HepG2 (cell line): ENCODE data around the gene BLID. TPM values are rescaled to one million over a fixed set of nuclear protein-coding genes. Genes with fewer than 3 reads are reported as not detected.

Source experiments
- ATAC-seq: fragments of 200-7000 bp; cut with Tn5 transposase; 3 replicates; pipeline ENCODE4 v1.9.1; 2020; ENCODE audit warnings: mild to moderate bottlenecking, moderate library complexity
- BruUV-seq: library from RNA; stranded (reverse); fragments of 400-500 nt; replicated peaks from 2 replicates; lab custom pipeline; 2021; lab: Mats Ljungman, UMichigan
- CTCF ChIA-PET: fragments of 300-600 bp; formaldehyde crosslinking; extraction: SDS; loops from one replicate; lab custom pipeline; 2021; ENCODE audit warnings: low total read pairs, inconsistent platforms, low intra/inter-chr PET ratio; lab: Yijun Ruan, JAX
- POLR2A ChIA-PET: fragments of 350-600 bp; sonication (Branson Sonifier 250); formaldehyde crosslinking; loops from one replicate; lab custom pipeline; 2020; ENCODE audit warnings: antibody characterized with exemption, inconsistent platforms; lab: Yijun Ruan, JAX
- DNase-seq: peaks from one replicate; pipeline ENCODE4 v3.0.0-alpha.2; 2015; ENCODE audit warnings: low spot score
- FAIRE-seq: peaks from 3 replicates; lab custom pipeline; 2011; peaks lifted over from hg19 to GRCh38; lab: Jason Lieb, UNC
- H2AFZ ChIP-seq: one replicate; pipeline ENCODE4 v1.6.1; 2011; ENCODE audit warnings: low read length, inconsistent platforms
- H3K27ac ChIP-seq: fragments of 300-600 bp; 3 replicates; pipeline ENCODE4 v1.8.0; 2011; ENCODE audit warnings: mixed run types, mild to moderate bottlenecking, mixed read lengths, low read length, inconsistent platforms; ENCODE audit not compliant: insufficient read depth; ENCODE audit errors: extremely low read length
- H3K27me3 ChIP-seq, 2 experiments: fragments of 200-600 bp in 1 of 2; 2 replicates in 1 of 2; 3 replicates in 1 of 2; pipeline versions ENCODE4 v1.6.0 to v1.8.0; 2011; ENCODE audit warnings: low read length in 2 of 2, mild to moderate bottlenecking in 2 of 2, moderate library complexity in 2 of 2, inconsistent platforms in 1 of 2; ENCODE audit not compliant: insufficient read depth in 2 of 2, control insufficient read depth in 1 of 2
- H3K36me3 ChIP-seq, 2 experiments: fragments of 200-600 bp in 1 of 2; replicated peaks in 1 of 2; 2 replicates in 1 of 2; 3 replicates in 1 of 2; pipeline versions ENCODE4 v1.5.1 to v1.8.0; 2011; ENCODE audit warnings: low read length in 2 of 2, inconsistent platforms in 1 of 2; ENCODE audit not compliant: insufficient read depth in 2 of 2, control insufficient read depth in 1 of 2
- H3K4me1 ChIP-seq: 2 replicates; pipeline ENCODE4 v1.5.1; 2012; ENCODE audit warnings: low read length, inconsistent platforms; ENCODE audit not compliant: insufficient read depth
- H3K4me2 ChIP-seq: 2 replicates; pipeline ENCODE4 v1.6.0; 2011; ENCODE audit warnings: low read depth, low read length, inconsistent platforms
- H3K4me3 ChIP-seq, 3 experiments: fragments of 200-600 bp in 1 of 3; sonication (generic), shearing (Covaris generic) in 1 of 3; replicated peaks in 1 of 3; 2 replicates each; pipeline ENCODE4 v1.5.1; 2011 to 2016; ENCODE audit warnings: low read length in 3 of 3, inconsistent platforms in 2 of 3, low read depth in 2 of 3, mild to moderate bottlenecking in 2 of 3, control low read depth in 1 of 3, mixed read lengths in 1 of 3; ENCODE audit not compliant: insufficient read depth in 1 of 3
- H3K79me2 ChIP-seq: one replicate; pipeline ENCODE4 v1.6.1; 2011; ENCODE audit warnings: low read length, inconsistent platforms; ENCODE audit not compliant: insufficient read depth
- H3K9ac ChIP-seq: 2 replicates; pipeline ENCODE4 v1.6.0; 2011; ENCODE audit warnings: mild to moderate bottlenecking, low read depth, low read length, inconsistent platforms; ENCODE audit not compliant: insufficient read depth
- H3K9me3 ChIP-seq: 2 replicates; pipeline ENCODE4 v1.5.1; 2012; ENCODE audit warnings: mild to moderate bottlenecking, low read length
- H4K20me1 ChIP-seq: 2 replicates; pipeline ENCODE4 v1.6.0; 2011; ENCODE audit warnings: inconsistent platforms, mild to moderate bottlenecking, low read length, moderate library complexity; ENCODE audit not compliant: insufficient read depth
- CEBPZ ChIP-seq: IDR thresholded peaks from 2 replicates; pipeline ENCODE4 v1.6.1; 2012; ENCODE audit warnings: low read length, improper control_type of control experiment
- CREB1 ChIP-seq, 2 experiments: fragments of 450-650 bp in 1 of 2; IDR thresholded peaks; 2 replicates each; pipeline ENCODE4 v1.6.1; 2016 to 2017; ENCODE audit warnings: control low read depth in 1 of 2, mild to moderate bottlenecking in 1 of 2, missing compliant biosample characterization in 1 of 2, missing genetic modification characterization in 1 of 2
- DNMT1 ChIP-seq: sonication (generic); formaldehyde crosslinking; IDR thresholded peaks from 2 replicates; pipeline ENCODE4 v1.5.1; 2020; ENCODE audit warnings: mild to moderate bottlenecking, missing genetic modification reagents
- IRF1 ChIP-seq: sonication (generic); formaldehyde crosslinking; IDR thresholded peaks from 2 replicates; pipeline ENCODE4 v1.4.0; 2020; ENCODE audit warnings: low read depth, mild to moderate bottlenecking, missing genetic modification reagents
- KDM3A ChIP-seq: IDR thresholded peaks from 2 replicates; pipeline ENCODE4 v1.6.1; 2018; ENCODE audit warnings: low read depth, missing compliant biosample characterization
- KMT2B ChIP-seq: IDR thresholded peaks from 2 replicates; pipeline ENCODE4 v1.6.1; 2016; ENCODE audit warnings: missing genetic modification reagents, missing compliant biosample characterization
- MTA3 ChIP-seq: sonication (generic); formaldehyde crosslinking; IDR thresholded peaks from 2 replicates; pipeline ENCODE4 v1.4.0; 2020; ENCODE audit warnings: missing genetic modification reagents
- ZBTB14 ChIP-seq: sonication (generic); formaldehyde crosslinking; IDR thresholded peaks from 2 replicates; pipeline ENCODE4 v1.4.0; 2020; ENCODE audit warnings: missing genetic modification reagents
- ZFP82 ChIP-seq: sonication (generic); formaldehyde crosslinking; IDR thresholded peaks from 2 replicates; pipeline ENCODE4 v1.5.1; 2020; ENCODE audit warnings: mild to moderate bottlenecking, missing genetic modification reagents, borderline replicate concordance
- ZNF207 ChIP-seq: fragments of 450-650 bp; IDR thresholded peaks from 2 replicates; pipeline ENCODE4 v1.6.1; 2016; ENCODE audit warnings: antibody characterized with exemption, borderline replicate concordance
- ZNF33B ChIP-seq: sonication (generic); formaldehyde crosslinking; IDR thresholded peaks from 2 replicates; pipeline ENCODE4 v1.5.1; 2020; ENCODE audit warnings: mild to moderate bottlenecking, missing genetic modification reagents
- ZNF597 ChIP-seq: sonication (generic); formaldehyde crosslinking; IDR thresholded peaks from 2 replicates; pipeline ENCODE4 v1.5.0; 2020; ENCODE audit warnings: missing genetic modification reagents
- ZNF784 ChIP-seq: sonication (generic); formaldehyde crosslinking; IDR thresholded peaks from 2 replicates; pipeline ENCODE4 v1.5.1; 2020; ENCODE audit warnings: missing genetic modification reagents, mild to moderate bottlenecking, borderline replicate concordance
- ZNF839 ChIP-seq: sonication (generic); formaldehyde crosslinking; IDR thresholded peaks from 2 replicates; pipeline ENCODE4 v1.4.0; 2020; ENCODE audit warnings: missing genetic modification reagents, mild to moderate bottlenecking, borderline replicate concordance
- WGBS: methylation state at CpG from one replicate; pipeline ENCODE4 v1.1.6; 2017; ENCODE audit warnings: low lambda C conversion rate; 5-methylcytosine and 5-hydroxymethylcytosine counted together
- in situ Hi-C: cut with HindIII; loops from 2 replicates; pipeline ENCODE4 v1.10.0; 2017; ENCODE audit warnings: low pct_unique_long_range_greater_than_20kb; ENCODE audit not compliant: extremely low pct_ligation_motif_present
- intact Hi-C: fragments of 100-400 bp; cut with micrococcal nuclease; formaldehyde crosslinking; loops from one replicate; pipeline ENCODE4 v1.10.0; 2022; ENCODE audit not compliant: unreplicated experiment
- polyA plus RNA-seq, 8 experiments: library from polyadenylated mRNA; depleted of rRNA in 3 of 8; stranded (reverse) in 7 of 8; unstranded in 1 of 8; fragments of >200 nt; fragmentation: Illumina TruSeq in 4 of 8; extraction: Trizol in 4 of 8; gene quantifications; 2 replicates each; pipeline versions ENCODE4 v1.2.1 to v1.2.3, GENCODE V29; 2011 to 2016; ENCODE audit warnings: low read depth in 4 of 8, missing spikeins in 1 of 8, mixed read lengths in 1 of 8; ENCODE audit not compliant: insufficient read depth in 1 of 8
- total RNA-seq, 5 experiments: library from RNA; depleted of rRNA; stranded (reverse); fragments of >200 nt; fragmentation: Illumina TruSeq; extraction: Trizol; gene quantifications; 2 replicates each; pipeline ENCODE4 v1.2.3, GENCODE V29; 2016; ENCODE audit warnings: low read depth in 1 of 5

Gene BLID
- total and polyA plus RNA-seq, 2 of the 13 experiments (the other 11 are each of a cell fraction or from before 2014, with no cell fraction given), result not detected

GRCh38 chr11:122144752-122145151 lies 28.7 kb upstream of the BLID start:
- no peak for FAIRE-seq
- 87% methylated on average over 3 of the region's 3 CpGs for WGBS

More at GRCh38 chr11:122144752-122145151, 28.7 kb upstream of the BLID start:
- POLR2A ChIA-PET, result no interaction called here
- TF ChIP-seq DNMT1 (CRISPR knock-in tag), result no peak
- no peak for TF ChIP-seq IRF1
- no peak for TF ChIP-seq ZNF33B (CRISPR knock-in tag)
- no peak for TF ChIP-seq ZFP82
- no peak for TF ChIP-seq MTA3 (CRISPR knock-in tag)
- no peak for TF ChIP-seq KDM3A (CRISPR knock-in tag)
- TF ChIP-seq ZNF784, result no peak
- no peak for TF ChIP-seq ZNF839 (CRISPR knock-in tag)
- no peak for TF ChIP-seq CEBPZ
- no peak for TF ChIP-seq ZNF597 (CRISPR knock-in tag)
- no peak for TF ChIP-seq ZBTB14 (CRISPR knock-in tag)
- no peak for TF ChIP-seq ZNF207
- no peak for TF ChIP-seq CREB1 (IDR thresholded peaks at IDR 0.05)
- TF ChIP-seq CREB1 (CRISPR knock-in tag; IDR thresholded peaks at IDR 0.05), result no peak
- no peak for TF ChIP-seq KMT2B (CRISPR knock-in tag)
- no peak overlapping the region for H3K4me3 ChIP-seq
- H3K79me2 ChIP-seq, result no peaks in the 10 kb centered on the region
- BruUV-seq, result no TSS peak
- no peaks in the 10 kb centered on the region for H3K4me1 ChIP-seq
- H4K20me1 ChIP-seq, result no peaks in the 10 kb centered on the region
- no peak overlapping the region for H3K9ac ChIP-seq
- H3K36me3 ChIP-seq, result no peaks in the 10 kb centered on the region
- H3K27me3 ChIP-seq, result no peaks in the 10 kb centered on the region; a peak in 1 of 5 replicates
- DNase-seq (no peak), ATAC-seq (no peak)
- H3K4me2 ChIP-seq, result no peak overlapping the region
- no peak overlapping the region for H3K27ac ChIP-seq
- intact Hi-C loops, result no loop called here
- in situ Hi-C loops, result no loop called here
- H3K9me3 ChIP-seq, result no peaks in the 10 kb centered on the region
- CTCF ChIA-PET, result no interaction called here
- H2AFZ ChIP-seq, result no peak overlapping the region
